Epithelial cell of esophagus (primary cell): ENCODE measurements around the gene CLASP2.

Experiments
- DNase-seq: peaks from one replicate; pipeline ENCODE4 v3.0.0; 2010; ENCODE audit warnings: low read depth
- H3K4me3 ChIP-seq: 2 replicates; pipeline ENCODE4 v1.5.1; 2011; ENCODE audit warnings: mild to moderate bottlenecking, low read length, control low read depth
- TF ChIP-seq, protein P1 (sequence below): IDR thresholded peaks from 2 replicates; pipeline ENCODE4 v1.5.1; 2011; ENCODE audit warnings: low read depth, mild to moderate bottlenecking, low read length, control low read depth, inconsistent platforms; ENCODE audit not compliant: insufficient read depth; ENCODE audit errors: missing control alignments

CLASP2 gene

DNA sequence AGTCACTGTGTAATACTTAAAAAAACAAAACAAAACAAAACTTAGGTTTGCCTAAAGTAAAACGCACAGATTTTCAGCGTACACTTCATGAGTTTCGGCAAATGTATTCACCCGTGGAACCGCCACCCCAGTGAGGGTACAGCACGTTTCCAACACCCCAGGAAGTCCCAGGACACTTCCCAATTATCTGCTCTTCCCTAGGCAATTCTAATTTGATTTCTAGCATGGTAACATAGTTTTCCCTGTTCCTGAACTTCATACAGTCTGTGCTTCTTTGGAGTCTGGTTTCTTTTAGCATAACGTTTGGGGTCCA lies 497 bp upstream of the CLASP2 start:
- TF ChIP-seq, protein P1, sequence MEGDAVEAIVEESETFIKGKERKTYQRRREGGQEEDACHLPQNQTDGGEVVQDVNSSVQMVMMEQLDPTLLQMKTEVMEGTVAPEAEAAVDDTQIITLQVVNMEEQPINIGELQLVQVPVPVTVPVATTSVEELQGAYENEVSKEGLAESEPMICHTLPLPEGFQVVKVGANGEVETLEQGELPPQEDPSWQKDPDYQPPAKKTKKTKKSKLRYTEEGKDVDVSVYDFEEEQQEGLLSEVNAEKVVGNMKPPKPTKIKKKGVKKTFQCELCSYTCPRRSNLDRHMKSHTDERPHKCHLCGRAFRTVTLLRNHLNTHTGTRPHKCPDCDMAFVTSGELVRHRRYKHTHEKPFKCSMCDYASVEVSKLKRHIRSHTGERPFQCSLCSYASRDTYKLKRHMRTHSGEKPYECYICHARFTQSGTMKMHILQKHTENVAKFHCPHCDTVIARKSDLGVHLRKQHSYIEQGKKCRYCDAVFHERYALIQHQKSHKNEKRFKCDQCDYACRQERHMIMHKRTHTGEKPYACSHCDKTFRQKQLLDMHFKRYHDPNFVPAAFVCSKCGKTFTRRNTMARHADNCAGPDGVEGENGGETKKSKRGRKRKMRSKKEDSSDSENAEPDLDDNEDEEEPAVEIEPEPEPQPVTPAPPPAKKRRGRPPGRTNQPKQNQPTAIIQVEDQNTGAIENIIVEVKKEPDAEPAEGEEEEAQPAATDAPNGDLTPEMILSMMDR: no peak
- H3K4me3 ChIP-seq: peak overlapping the region; percentile 68
- DNase-seq: no peak

DNA sequence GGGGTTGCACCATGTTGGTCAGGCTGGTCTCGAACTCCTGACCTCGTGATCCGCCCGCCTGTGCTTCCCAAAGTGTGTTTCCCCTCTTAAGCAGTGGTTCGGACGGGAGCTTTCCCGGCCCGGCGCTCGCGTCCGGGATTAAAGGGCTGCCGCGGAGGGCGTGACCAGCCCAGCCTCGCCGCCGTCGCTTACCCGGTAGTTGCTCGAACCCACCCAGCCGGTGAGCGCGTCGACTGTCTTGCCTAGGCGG lies 513 bp downstream of the CLASP2 start:
- H3K4me3 ChIP-seq: peak overlapping the region; percentile 68
- DNase-seq: no peak
- TF ChIP-seq, protein P1: no peak

DNA sequence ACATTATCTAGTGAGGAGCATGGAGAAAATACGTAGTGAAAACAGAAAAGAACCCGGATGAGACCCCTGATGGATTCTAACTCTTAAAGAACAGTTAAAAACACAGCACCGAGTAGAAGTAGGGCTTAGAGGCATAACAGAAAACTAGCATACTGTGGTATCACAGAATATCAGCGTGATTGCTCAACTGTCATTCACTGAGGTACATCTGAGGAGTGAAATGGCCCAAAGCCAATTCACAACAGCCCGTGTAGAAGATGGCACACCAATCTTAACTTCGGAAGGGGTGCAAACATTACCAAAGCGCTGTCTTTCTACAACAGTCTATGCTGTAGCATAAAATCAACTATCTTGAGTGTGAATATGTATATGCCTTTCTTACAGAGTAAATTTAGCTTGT lies 1.8 kb downstream of the CLASP2 start:
- H3K4me3 ChIP-seq: peak overlapping the region; percentile 68

DNA sequence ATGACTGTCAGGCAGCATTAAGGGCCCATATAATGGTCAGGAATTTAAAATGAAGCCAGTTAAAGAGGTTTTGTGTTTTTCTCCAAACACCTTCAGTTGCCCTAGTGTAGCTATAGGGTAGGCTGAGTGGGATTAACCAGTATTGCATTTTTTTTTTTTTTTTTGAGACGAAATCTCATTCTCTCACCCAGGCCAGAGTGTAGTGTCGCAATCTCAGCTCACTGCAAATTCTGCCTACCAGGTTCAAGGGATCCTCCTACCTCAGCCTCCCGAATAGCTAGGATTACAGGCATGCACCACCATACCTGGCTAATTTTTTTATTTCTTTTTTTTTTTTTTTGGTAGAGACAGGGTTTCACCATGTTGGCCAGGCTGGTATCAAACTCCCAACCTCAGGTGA lies 7.0 kb downstream of the CLASP2 start:
- no peak overlapping the region for H3K4me3 ChIP-seq
- TF ChIP-seq, protein P1: no peak
- no peak for DNase-seq

More for the DNA sequence above, 1.8 kb downstream of the CLASP2 start:
- TF ChIP-seq, protein P1: no peak
- peak; percentile 32 for DNase-seq

DNA sequence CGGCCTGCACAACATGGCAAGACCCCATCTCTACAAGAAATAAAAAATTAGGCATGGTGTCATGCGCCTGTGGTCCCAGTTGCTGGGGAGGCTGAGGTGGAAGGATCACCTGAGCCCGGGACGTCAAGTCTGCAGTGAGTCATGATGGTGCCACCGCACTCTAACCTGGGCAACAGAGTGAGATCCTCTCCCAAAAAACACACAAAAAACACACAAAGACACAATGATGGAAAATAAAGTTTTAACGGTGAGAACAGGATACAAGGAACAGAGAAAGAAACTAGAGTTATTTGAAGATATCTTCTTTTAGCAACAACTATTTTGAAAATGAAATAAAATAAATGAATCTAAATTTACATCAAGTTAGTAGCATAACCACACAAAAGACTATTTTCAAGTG lies 12.0 kb downstream of the CLASP2 start:
- TF ChIP-seq, protein P1: no peak
- DNase-seq: no peak
- no peak overlapping the region for H3K4me3 ChIP-seq

DNA sequence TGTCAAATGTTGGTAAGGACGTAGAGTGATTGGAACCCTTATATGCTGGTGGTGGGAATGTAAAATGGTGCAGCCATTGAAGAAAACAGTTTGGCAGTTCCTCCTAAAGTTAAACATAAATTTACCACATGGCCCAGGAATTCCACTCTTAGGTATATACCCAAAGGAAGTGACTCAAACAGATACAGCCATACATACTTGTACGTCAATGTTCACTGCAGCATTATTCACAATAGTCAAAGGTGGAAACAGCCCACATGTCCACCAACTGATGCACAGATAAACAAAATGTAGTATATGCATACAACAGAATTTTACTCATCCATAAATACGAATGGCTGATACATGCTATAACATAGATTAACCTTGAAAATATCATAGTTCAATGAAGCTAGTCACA lies 13.2 kb downstream of the CLASP2 start:
- no peak overlapping the region for H3K4me3 ChIP-seq
- peak; percentile 41 for DNase-seq
- TF ChIP-seq, protein P1: no peak

DNA sequence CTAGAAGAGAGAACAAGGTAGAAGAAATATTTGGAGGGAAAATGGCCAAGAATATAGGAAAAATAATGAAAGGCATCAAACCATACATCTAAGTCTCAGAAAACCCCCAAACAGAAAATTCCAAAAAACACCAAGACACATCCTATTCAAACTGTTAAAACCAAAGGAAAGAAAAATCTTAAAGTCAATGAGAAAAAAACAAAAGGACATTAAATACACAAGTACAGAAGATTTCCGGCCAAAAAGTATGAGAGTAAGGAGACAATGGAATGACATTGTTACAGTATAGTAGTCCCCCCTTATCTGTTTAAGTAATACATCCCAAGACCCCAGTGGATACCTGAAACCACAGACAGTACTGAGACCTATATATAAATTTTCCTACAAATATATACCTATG lies 18.8 kb downstream of the CLASP2 start:
- DNase-seq: no peak
- TF ChIP-seq, protein P1: no peak
- no peak overlapping the region for H3K4me3 ChIP-seq
